ENCODE measurements around the gene SDF2.

- TF ChIP-seq ESRRG (CRISPR knock-in tag; IDR thresholded peaks at IDR 0.05) (no peak), PPARA (CRISPR knock-in tag; IDR thresholded peaks at IDR 0.05; ENCODE audit: borderline replicate concordance) (no peak), TSHZ2 (CRISPR knock-in tag; IDR thresholded peaks at IDR 0.05) (no peak), ARNTL (CRISPR knock-in tag; IDR thresholded peaks at IDR 0.05; ENCODE audit: borderline replicate concordance, low read depth) (no peak), RARB (CRISPR knock-in tag; IDR thresholded peaks at IDR 0.05) (no peak)
Observed at GRCh38 chr17:28610376-28610775, 51.3 kb downstream of the SDF2 start.
